ENCODE measurements around the gene KCNK3. TPM values are rescaled to one million over a fixed set of nuclear protein-coding genes. Genes with fewer than 3 reads are reported as not detected.

The KCNK3 gene
- total RNA-seq, 2 donors from 2014 or later, result 11.1 to 14.5 TPM

DNA sequence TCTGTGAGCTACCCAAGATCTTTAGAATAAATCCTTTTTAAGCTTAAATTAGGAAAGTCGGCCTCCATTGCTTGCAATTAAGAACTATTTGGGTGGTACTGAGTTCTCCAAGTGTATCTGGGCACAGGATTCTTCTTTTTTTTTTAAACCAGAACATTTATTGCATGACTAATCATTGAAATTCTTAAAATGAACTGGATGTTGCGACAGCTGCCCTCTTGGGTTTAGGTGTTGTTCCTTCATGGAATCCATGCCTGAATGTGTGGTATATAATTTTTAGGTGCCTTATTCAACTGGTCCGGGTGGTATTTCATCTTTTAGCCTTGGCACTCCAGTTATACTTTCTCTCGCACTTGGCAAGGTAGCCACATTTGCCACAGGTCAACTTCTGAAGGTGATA is 14.5 kb upstream of the KCNK3 start:
- Histone ChIP-seq H3K4me3 (no peak overlapping the region), H3K4me1 (replicated peaks) (no peaks in the 10 kb centered on the region), H3K27ac (no peak overlapping the region), H3K27me3 (replicated peaks; ENCODE audit: insufficient read depth) (no peaks in the 10 kb centered on the region), H3K9me3 (no peaks in the 10 kb centered on the region), H3K36me3 (no peaks in the 10 kb centered on the region)
- intact Hi-C loops (cut with DNase I), result no loop called here
- DNase-seq (ENCODE audit: low spot score), result no peak
- no peak for TF ChIP-seq POLR2AphosphoS5 (IDR thresholded peaks at IDR 0.05)
- no peak for TF ChIP-seq POLR2A (IDR thresholded peaks at IDR 0.05)
- 94% methylated on average over 4 of the region's 4 CpGs for WGBS

DNA sequence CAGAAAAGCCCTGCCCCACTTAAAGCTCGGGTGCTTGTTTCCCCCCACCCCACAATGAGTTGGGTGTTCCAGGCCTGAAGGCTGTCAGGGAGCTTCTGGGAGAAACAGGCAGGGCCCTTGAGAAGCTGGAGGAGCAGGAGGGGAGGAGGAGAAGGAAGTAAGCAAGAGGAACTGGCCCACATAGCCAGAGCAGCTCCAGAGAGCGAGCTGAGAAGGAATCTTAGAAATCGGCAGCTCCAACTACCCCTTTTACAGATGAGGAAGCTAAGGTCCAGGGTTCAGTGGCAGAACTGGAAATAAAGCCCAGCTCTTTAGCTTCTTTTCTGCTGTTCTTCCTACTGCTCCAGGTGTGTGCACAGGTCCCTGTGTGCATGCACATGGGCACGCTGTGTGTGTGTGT is 12.7 kb upstream of the KCNK3 start:
- Histone ChIP-seq H3K27me3 (replicated peaks; ENCODE audit: insufficient read depth) (no peaks in the 10 kb centered on the region), H3K4me1 (replicated peaks) (no peaks in the 10 kb centered on the region), H3K36me3 (no peaks in the 10 kb centered on the region), H3K27ac (no peak overlapping the region), H3K9me3 (no peaks in the 10 kb centered on the region), H3K4me3 (no peak overlapping the region)
- intact Hi-C loops (cut with DNase I), result no loop called here
- WGBS, result 89% methylated on average over 4 of the region's 4 CpGs
- no peak for DNase-seq (ENCODE audit: low spot score)
- no peak for TF ChIP-seq POLR2AphosphoS5 (IDR thresholded peaks at IDR 0.05)
- TF ChIP-seq, protein P1, sequence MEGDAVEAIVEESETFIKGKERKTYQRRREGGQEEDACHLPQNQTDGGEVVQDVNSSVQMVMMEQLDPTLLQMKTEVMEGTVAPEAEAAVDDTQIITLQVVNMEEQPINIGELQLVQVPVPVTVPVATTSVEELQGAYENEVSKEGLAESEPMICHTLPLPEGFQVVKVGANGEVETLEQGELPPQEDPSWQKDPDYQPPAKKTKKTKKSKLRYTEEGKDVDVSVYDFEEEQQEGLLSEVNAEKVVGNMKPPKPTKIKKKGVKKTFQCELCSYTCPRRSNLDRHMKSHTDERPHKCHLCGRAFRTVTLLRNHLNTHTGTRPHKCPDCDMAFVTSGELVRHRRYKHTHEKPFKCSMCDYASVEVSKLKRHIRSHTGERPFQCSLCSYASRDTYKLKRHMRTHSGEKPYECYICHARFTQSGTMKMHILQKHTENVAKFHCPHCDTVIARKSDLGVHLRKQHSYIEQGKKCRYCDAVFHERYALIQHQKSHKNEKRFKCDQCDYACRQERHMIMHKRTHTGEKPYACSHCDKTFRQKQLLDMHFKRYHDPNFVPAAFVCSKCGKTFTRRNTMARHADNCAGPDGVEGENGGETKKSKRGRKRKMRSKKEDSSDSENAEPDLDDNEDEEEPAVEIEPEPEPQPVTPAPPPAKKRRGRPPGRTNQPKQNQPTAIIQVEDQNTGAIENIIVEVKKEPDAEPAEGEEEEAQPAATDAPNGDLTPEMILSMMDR (IDR thresholded peaks at IDR 0.05), result no peak
- no peak for TF ChIP-seq POLR2A (IDR thresholded peaks at IDR 0.05)

DNA sequence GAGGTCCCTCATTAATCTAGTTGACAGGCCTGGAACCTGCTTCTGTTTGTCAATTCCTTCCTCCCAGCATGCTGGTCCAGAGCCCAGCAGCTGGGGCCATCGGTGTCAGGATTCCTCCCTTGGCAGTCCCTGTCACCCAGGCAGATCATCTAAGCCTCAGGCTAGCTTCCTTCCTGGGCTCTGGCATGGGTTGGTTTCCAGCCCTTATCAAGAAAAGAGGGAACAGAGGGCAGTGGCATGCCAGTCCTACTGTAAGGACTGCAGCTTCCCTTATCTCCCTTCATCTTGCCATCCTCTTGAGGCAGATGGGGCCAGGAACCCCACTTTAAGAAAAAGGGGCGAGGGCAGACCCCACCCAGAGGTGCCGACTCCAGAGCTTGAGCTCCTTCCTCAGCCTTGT is 10.9 kb upstream of the KCNK3 start:
- no peak for DNase-seq (ENCODE audit: low spot score)
- Histone ChIP-seq H3K9me3 (no peaks in the 10 kb centered on the region), H3K27me3 (replicated peaks; ENCODE audit: insufficient read depth) (no peaks in the 10 kb centered on the region), H3K4me1 (replicated peaks) (no peaks in the 10 kb centered on the region), H3K36me3 (no peaks in the 10 kb centered on the region), H3K27ac (no peak overlapping the region), H3K4me3 (no peak overlapping the region)
- intact Hi-C loops (cut with DNase I), result no loop called here
- WGBS, result 75% methylated on average over 3 of the region's 3 CpGs
- TF ChIP-seq, protein P1 (IDR thresholded peaks at IDR 0.05), result no peak
- TF ChIP-seq POLR2AphosphoS5 (IDR thresholded peaks at IDR 0.05), result no peak

DNA sequence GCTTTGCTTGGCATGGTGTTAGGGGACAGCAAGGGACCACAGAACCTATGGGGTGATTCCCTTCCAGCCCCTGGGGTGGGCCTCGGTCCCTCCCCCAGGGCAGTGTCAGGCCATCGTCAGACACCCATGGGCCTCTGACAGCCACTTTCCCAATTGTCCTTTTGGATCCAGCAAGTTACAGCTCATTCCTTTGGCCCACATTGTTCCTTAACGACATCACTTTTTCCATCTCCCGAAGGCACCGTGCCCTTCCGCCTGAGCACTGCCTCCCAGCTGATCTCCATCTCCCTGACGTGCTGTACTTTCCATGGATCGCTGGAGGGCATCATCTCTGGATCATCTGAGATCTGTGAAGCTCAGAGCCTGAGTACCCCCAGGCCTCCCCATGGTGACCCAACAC is 10.4 kb upstream of the KCNK3 start:
- no peaks in the 10 kb centered on the region for H3K36me3 ChIP-seq
- H3K4me1 ChIP-seq (replicated peaks), result no peaks in the 10 kb centered on the region
- no peak overlapping the region for H3K27ac ChIP-seq
- H3K9me3 ChIP-seq, result no peaks in the 10 kb centered on the region
- no peak for DNase-seq (ENCODE audit: low spot score)
- H3K4me3 ChIP-seq, result no peak overlapping the region
- intact Hi-C loops (cut with DNase I), result no loop called here
- no peaks in the 10 kb centered on the region for H3K27me3 ChIP-seq (replicated peaks; ENCODE audit: insufficient read depth)
- TF ChIP-seq POLR2A (IDR thresholded peaks at IDR 0.05) (no peak), POLR2AphosphoS5 (IDR thresholded peaks at IDR 0.05) (no peak)
- TF ChIP-seq, protein P1 (IDR thresholded peaks at IDR 0.05), result no peak
- WGBS, result 71% methylated on average over 8 of the region's 8 CpGs

DNA sequence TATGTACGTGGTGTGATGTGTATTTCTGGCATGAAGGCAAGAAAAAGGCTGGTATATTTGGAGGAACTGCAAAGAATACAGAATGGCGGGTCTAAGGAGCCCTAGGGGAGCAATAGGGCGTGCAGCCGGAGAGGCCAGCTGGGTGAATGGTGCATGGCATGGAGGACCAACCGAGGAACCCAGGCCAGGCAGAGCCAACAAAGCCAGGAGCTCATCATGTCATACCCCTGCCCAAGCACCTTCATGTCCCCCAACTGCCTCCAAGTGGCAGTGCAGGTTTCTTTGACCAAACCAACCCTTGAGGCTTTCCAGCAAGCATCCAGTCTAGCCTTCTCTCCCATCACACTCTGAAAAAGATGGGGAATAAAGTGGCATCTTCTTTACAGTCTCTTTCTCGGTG is 8.9 kb upstream of the KCNK3 start:
- DNase-seq (ENCODE audit: low spot score), result no peak
- 99% methylated on average over 6 of the region's 6 CpGs for WGBS

More for the DNA sequence above, 8.9 kb upstream of the KCNK3 start:
- Histone ChIP-seq H3K9me3 (no peaks in the 10 kb centered on the region), H3K27ac (no peak overlapping the region), H3K36me3 (no peaks in the 10 kb centered on the region), H3K27me3 (replicated peaks; ENCODE audit: insufficient read depth) (no peaks in the 10 kb centered on the region), H3K4me1 (replicated peaks) (no peaks in the 10 kb centered on the region), H3K4me3 (no peak overlapping the region)
- intact Hi-C loops (cut with DNase I), result no loop called here
- TF ChIP-seq, protein P1 (IDR thresholded peaks at IDR 0.05), result no peak
- TF ChIP-seq POLR2AphosphoS5 (IDR thresholded peaks at IDR 0.05), result no peak
